Stimulated activated CD4-positive, alpha-beta T cell treated with anti-CD3 and anti-CD28 coated beads, Interleukin-1b, Interleukin-23, amount 100 ng/mL, for 48 hours (primary cell): ENCODE results near the gene SOX14.

ENCODE experiments used
- DNase-seq: peaks from one replicate; pipeline ENCODE4 v3.0.0-alpha.2; 2020

The SOX14 gene

DNA sequence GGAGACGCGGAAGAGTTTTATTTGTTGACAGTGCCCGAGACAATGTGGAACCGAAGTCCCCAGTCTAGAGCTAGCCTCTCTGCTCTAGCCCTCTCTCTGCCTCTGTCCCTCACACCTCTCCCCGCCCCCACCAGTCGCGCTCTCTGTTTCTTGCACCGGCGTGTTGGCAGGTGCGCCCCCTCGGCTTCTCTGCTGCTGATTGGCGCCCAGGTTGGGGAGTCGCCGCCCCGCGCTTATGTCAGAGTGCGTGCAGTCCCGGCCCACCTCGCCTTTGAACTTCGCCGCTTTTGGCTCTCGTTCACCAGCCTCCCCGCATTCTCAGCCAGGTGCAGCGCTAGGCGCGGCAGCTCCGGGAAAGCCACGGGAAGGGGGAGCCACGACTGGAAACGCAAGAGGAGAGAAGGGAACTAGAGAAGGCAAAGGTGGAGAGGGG is at the start of gene SOX14:
Gene SOX14, plus strand, starts transcription at position 315 of the 433 bp plus-strand sequence. CDS start 470 bp downstream, outside the sequence.
- no peak for DNase-seq

DNA sequence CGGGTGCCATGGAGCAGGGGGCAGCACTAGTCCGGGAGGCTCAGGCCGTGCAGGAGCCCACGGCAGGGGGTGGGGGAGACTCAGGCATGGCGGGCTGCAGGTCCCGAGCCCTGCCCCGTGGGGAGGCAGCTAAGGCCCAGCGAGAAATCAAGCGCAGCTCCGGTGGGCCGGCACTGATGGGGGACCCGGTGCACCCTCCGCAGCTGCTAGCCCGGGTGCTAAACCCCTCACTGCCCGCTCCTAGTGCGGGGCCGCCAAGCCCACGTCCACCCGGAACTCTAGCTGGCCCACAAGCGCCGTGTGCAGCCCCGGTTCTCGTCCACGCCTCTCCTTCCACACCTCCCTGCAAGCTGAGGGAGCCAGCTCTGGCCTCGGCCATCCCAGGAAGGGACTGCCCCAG is 49.6 kb upstream of the SOX14 start:
- DNase-seq = no peak

- DNase-seq = no peak
These were observed 39.9 kb upstream of the SOX14 start for GRCh38 chr3:137724240-137724639.

DNA sequence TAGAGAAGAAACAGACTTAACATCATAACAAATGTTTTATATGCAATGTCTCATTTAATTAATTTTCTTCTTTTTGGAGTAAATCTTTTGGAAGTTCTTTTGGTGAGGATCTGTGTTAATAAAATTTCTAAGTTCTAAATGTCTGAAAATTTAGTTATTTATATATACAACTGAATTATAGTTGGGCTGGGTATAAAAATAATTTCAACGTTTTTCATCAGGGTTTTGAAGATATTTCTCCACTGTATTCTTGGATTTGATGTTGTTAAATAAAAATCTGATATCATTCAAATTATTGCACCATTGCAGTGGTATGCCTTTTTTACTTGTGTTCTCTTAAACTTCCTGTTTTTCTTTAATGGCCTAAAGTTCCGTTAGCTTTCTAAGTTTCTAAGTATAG is 26.9 kb upstream of the SOX14 start:
- DNase-seq = no peak

GRCh38 chr3:137738710-137739109 is 25.4 kb upstream of the SOX14 start:
- DNase-seq = no peak

- DNase-seq = no peak
These were observed 20.5 kb upstream of the SOX14 start for GRCh38 chr3:137743608-137744007.

DNA sequence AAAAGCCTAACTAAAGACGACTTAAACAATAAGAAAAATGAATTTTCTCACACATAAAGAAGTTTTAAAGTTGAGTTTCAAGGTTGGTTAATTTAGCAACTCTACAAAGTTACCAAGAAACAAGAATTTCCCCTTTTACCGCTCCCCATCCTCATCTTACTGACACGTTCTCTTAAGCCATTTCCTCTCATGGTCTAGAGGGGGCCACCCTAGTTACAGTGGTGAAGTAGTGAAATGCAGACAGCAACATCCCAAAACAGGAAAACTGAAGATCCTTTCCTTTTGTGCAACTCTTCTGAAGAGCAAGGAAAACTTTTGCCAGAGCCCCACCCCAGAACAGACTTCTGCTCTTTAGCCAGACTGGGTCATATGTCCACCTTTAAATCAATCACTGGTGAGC is 17.3 kb upstream of the SOX14 start:
- no peak for DNase-seq

DNA sequence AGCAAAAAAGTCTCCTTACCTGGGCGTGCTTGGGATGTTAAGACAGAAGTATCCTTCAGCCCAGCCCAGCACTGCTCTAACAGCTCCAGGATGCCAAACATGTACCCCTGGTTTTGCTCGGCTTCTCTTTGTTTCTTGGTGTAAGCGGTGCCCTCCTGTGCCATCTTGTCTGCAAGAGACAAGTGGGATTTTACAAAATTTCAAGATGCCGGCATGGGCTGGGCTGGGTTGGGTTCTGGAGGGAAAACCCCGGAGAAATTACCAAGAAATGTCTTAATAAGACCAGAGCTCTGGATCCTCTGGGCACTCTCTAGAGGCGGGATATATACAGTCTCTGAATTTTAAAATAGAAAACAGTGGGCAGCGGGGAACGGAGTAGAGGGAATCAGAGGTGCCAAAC is 4.6 kb upstream of the SOX14 start:
- no peak for DNase-seq

GRCh38 chr3:137760341-137761098 is 3.6 kb upstream of the SOX14 start:
- DNase-seq = no peak

DNA sequence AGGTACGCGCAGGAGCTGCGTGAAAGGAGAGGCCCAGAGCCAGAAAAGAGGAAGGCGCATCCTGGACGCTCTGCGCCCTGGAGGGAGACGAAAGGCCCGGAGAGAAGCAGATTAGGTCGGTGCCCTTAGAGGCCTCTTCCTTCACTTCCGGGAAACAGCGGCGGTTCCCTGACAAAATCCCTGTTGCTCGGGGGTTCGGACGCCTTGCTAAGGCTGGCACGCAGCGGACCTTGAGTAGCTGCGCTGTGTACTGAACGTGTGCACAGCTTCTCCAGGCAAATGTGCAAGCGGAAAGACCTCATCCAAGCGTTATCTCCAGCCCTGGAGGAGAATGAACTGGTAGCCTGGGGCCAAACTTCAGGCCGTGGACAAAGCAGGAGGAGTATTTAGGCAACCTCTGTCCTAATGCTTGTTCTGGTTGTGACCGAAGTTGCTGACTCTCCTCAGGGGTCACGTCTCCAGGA is 3.0 kb upstream of the SOX14 start:
- no peak for DNase-seq

GRCh38 chr3:137761563-137762503 is 2.3 kb upstream of the SOX14 start:
- DNase-seq = no peak

GRCh38 chr3:137762674-137763593 is 1.2 kb upstream of the SOX14 start:
- DNase-seq = no peak

- DNase-seq = no peak
These were observed 549 bp upstream of the SOX14 start for GRCh38 chr3:137763594-137763938.

DNA sequence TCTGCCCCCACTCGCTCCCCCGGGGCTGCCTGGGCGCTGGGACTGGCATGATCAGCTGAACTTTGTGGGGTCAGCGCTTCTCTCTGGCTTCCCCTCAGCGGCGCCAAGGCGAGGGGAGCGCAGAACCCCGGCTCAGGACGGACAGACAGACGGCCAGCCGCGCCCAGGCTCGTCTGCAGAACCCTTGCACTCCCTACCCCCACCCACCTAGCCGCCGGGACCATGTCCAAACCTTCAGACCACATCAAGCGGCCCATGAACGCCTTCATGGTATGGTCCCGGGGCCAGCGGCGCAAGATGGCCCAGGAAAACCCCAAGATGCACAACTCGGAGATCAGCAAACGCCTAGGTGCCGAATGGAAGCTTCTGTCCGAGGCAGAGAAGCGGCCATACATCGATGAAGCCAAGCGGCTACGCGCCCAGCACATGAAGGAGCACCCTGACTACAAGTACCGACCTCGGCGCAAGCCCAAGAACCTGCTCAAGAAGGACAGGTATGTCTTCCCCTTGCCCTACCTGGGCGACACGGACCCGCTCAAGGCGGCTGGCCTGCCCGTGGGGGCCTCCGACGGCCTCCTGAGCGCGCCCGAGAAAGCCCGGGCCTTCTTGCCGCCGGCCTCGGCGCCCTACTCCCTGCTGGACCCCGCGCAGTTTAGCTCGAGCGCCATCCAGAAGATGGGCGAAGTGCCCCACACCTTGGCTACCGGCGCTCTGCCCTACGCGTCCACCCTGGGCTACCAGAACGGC is 621 bp downstream of the SOX14 start:
- DNase-seq = no peak

GRCh38 chr3:137765310-137766033 is 1.4 kb downstream of the SOX14 start:
- DNase-seq = no peak

- no peak for DNase-seq
These were observed 2.1 kb downstream of the SOX14 start for GRCh38 chr3:137766041-137766875.

DNA sequence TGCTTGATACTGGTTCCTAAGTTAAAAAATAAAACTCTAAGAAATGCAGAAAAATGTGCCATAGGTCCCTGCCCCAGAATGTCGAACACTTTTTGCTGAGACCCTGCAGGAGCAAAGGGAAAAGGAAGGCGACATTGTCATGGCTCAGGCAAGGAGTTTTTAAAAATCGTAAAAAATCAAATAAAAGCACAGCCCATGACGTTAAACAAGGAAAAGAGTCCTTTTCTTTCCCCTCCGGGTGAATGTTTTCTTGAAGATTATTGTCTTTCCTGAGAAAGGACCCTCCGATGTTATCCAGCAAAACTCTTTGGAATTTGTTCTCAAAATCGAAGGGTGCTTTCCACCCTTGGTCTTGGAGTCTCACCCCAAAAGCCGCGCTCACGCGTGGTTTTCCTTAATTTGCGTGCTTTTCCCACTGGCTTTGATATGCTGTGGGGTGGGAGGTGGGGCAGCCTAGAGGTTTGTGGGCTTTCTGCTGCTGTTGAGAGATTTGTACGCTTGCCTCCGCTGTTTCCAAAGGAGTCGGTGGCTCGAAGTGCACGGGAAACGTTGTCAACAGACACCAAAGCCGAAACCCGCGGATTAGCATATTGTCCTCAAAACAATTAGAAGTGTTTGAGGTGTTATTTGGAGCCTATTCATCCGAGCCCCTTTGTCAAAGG is 2.9 kb downstream of the SOX14 start:
- DNase-seq = no peak

GRCh38 chr3:137767538-137768360 is 3.6 kb downstream of the SOX14 start:
- DNase-seq = no peak
